Neural progenitor cell (in vitro differentiated cells): ENCODE results near the gene IQGAP2. TPM values are rescaled to one million over a fixed set of nuclear protein-coding genes. Genes with fewer than 3 reads are reported as not detected.

Source experiments
- DNase-seq: peaks from one replicate; pipeline ENCODE4 v3.0.0-alpha.2; 2016; ENCODE audit warnings: low spot score
- H2AFZ ChIP-seq: fragments of 200-600 bp; sonication (generic); replicated peaks from 2 replicates; pipeline ENCODE4 v1.6.1; 2016; ENCODE audit warnings: antibody characterized with exemption
- H3F3A ChIP-seq: fragments of 200-600 bp; sonication (generic); 2 replicates; pipeline ENCODE4 v1.6.1; 2016; ENCODE audit warnings: antibody characterized with exemption, low read depth
- H3K27ac ChIP-seq: fragments of 200-600 bp; sonication (generic); 2 replicates; pipeline ENCODE4 v1.5.1; 2016; ENCODE audit warnings: mild to moderate bottlenecking
- H3K27me3 ChIP-seq: fragments of 200-600 bp; sonication (generic); 2 replicates; pipeline ENCODE4 v1.6.1; 2016; ENCODE audit warnings: mild to moderate bottlenecking, moderate library complexity
- H3K36me3 ChIP-seq: fragments of 200-600 bp; sonication (generic); 2 replicates; pipeline ENCODE4 v1.5.1; 2016
- H3K4me1 ChIP-seq: fragments of 200-600 bp; sonication (generic); 2 replicates; pipeline ENCODE4 v1.6.1; 2016; ENCODE audit warnings: mixed run types
- H3K4me2 ChIP-seq: fragments of 200-600 bp; sonication (generic); 2 replicates; pipeline ENCODE4 v1.6.1; 2016
- H3K4me3 ChIP-seq: fragments of 200-600 bp; sonication (generic); 2 replicates; pipeline ENCODE4 v1.5.1; 2016
- H3K79me2 ChIP-seq: fragments of 200-600 bp; sonication (generic); 2 replicates; pipeline ENCODE4 v1.6.1; 2016; ENCODE audit warnings: low read depth
- H3K9ac ChIP-seq: fragments of 200-600 bp; sonication (generic); 2 replicates; pipeline ENCODE4 v1.6.1; 2016
- H3K9me3 ChIP-seq: fragments of 200-600 bp; sonication (generic); 2 replicates; pipeline ENCODE4 v1.5.1; 2016; ENCODE audit warnings: low read depth
- H4K20me1 ChIP-seq: fragments of 200-600 bp; sonication (generic); 2 replicates; pipeline ENCODE4 v1.6.1; 2016; ENCODE audit warnings: low read depth
- H3K27ac Mint-ChIP-seq: 3 replicates; pipeline ENCODE4 v1.8.0; 2021; ENCODE audit warnings: mixed read lengths
- H3K27me3 Mint-ChIP-seq: 2 replicates; pipeline ENCODE4 v1.8.0; 2022; ENCODE audit warnings: low read depth, mild to moderate bottlenecking, inconsistent platforms, moderate library complexity, mixed read lengths; ENCODE audit not compliant: insufficient read depth
- H3K36me3 Mint-ChIP-seq: 3 replicates; pipeline ENCODE4 v1.8.0; 2021; ENCODE audit warnings: mixed read lengths
- H3K4me1 Mint-ChIP-seq: 3 replicates; pipeline ENCODE4 v1.8.0; 2021; ENCODE audit warnings: mixed read lengths
- H3K4me3 Mint-ChIP-seq: 3 replicates; pipeline ENCODE4 v1.8.0; 2021; ENCODE audit warnings: mild to moderate bottlenecking, moderate library complexity, mixed read lengths
- H3K9me3 Mint-ChIP-seq: 3 replicates; pipeline ENCODE4 v1.8.0; 2020; ENCODE audit warnings: mixed read lengths
- EZH2 ChIP-seq: fragments of 200-600 bp; sonication (generic); IDR thresholded peaks from 2 replicates; pipeline ENCODE4 v1.6.1; 2017; ENCODE audit warnings: antibody characterized with exemption, mild to moderate bottlenecking, moderate library complexity
- EZH2phosphoT487 ChIP-seq: fragments of 200-600 bp; sonication (generic); IDR thresholded peaks from 2 replicates; pipeline ENCODE4 v1.6.1; 2017; ENCODE audit warnings: antibody characterized with exemption
- total RNA-seq: library from RNA; depleted of rRNA; stranded (reverse); fragments of >200 nt; gene quantifications from 2 replicates; pipeline ENCODE4 v1.2.3, GENCODE V29; 2015; ENCODE audit warnings: low replicate concordance
- TF ChIP-seq, protein P1 (sequence below): fragments of 200-600 bp; sonication (generic); IDR thresholded peaks from 2 replicates; pipeline ENCODE4 v1.5.1; 2017; ENCODE audit warnings: antibody characterized with exemption, mild to moderate bottlenecking

The IQGAP2 gene
- total RNA-seq, 1 donor from 2014 or later, result 37.7 TPM

DNA sequence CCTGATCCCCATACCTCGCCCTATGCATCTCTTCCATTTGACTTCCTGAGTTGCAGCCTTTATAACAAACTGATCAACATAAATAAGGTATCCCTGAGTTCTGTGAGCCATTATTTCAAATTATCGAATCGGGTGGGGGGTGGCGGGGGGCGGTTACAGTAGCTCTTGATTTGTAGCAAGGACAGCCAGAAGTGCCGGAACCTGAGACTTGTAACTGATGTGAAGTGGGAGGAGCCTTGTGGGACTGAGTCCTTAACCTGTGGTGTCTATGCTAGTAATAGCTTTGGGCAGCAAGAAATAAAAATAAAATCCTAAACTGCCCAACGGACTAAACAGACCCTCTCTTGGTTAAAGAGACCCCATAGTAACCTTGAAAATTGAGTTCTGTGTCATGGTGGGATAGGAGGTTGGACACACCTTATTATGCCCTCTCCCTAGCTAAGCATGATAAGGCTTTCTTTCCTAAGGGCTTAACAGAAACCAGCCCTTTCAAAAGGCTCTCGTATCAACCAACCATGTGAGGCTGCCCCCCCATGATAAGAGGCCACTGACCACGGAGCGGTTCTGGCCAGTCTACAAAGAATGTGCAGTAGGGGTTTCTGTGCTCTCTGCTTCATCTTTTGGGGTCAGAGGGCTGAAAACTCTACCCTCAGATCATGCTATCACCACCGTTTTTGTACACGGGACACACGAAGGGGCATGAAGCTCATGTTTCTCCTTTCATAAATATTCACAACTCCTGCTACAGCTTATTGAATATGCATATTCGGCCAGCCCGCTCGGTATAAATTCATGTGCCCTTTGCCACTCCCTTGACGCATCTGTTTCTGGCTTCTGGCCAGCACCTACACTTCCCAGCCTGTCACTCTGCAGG is 39.5 kb upstream of the IQGAP2 start:
- H3K27me3 ChIP-seq, result no peaks in the 10 kb centered on the region
- H4K20me1 ChIP-seq, result no peaks in the 10 kb centered on the region
- H3F3A ChIP-seq, result no peaks in the 10 kb centered on the region
- no peaks in the 10 kb centered on the region for H3K9me3 ChIP-seq
- Mint-ChIP-seq H3K9me3 (no peaks in the 10 kb centered on the region), H3K27me3 (peaks cover 2% of the 10 kb centered on the region), H3K27ac (no peak overlapping the region), H3K4me3 (no peak overlapping the region), H3K4me1 (peaks cover 6% of the 10 kb centered on the region), H3K36me3 (no peaks in the 10 kb centered on the region)
- no peak overlapping the region for H2AFZ ChIP-seq
- no peak overlapping the region for H3K4me2 ChIP-seq
- no peak for DNase-seq
- H3K4me3 ChIP-seq, result no peak overlapping the region
- no peak overlapping the region for H3K27ac ChIP-seq
- H3K9ac ChIP-seq, result no peak overlapping the region
- no peaks in the 10 kb centered on the region for H3K79me2 ChIP-seq
- no peaks in the 10 kb centered on the region for H3K36me3 ChIP-seq
- no peak for TF ChIP-seq EZH2phosphoT487
- TF ChIP-seq, protein P1, sequence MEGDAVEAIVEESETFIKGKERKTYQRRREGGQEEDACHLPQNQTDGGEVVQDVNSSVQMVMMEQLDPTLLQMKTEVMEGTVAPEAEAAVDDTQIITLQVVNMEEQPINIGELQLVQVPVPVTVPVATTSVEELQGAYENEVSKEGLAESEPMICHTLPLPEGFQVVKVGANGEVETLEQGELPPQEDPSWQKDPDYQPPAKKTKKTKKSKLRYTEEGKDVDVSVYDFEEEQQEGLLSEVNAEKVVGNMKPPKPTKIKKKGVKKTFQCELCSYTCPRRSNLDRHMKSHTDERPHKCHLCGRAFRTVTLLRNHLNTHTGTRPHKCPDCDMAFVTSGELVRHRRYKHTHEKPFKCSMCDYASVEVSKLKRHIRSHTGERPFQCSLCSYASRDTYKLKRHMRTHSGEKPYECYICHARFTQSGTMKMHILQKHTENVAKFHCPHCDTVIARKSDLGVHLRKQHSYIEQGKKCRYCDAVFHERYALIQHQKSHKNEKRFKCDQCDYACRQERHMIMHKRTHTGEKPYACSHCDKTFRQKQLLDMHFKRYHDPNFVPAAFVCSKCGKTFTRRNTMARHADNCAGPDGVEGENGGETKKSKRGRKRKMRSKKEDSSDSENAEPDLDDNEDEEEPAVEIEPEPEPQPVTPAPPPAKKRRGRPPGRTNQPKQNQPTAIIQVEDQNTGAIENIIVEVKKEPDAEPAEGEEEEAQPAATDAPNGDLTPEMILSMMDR, result no peak
- H3K4me1 ChIP-seq, result no peaks in the 10 kb centered on the region

DNA sequence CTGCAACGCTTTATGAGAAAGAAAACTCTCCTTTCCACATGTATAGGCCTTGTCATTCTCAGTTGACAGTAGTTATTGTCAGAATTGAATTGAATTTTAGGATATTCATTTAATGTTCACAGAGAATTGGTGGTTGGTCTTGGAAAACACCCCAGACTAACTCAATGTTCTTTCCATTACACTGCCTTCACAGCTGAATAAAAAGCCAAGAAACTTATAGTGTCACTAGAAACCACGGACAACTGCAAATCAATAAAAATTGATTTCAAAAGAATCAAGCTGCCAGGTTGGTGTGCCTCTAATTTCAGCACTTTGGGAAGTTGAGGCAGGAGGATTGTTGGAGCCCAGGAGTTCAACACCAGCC is 38.9 kb upstream of the IQGAP2 start:
- H3K9me3 ChIP-seq, result no peaks in the 10 kb centered on the region
- H3K9me3 Mint-ChIP-seq, result no peaks in the 10 kb centered on the region
- no peak overlapping the region for H3K27ac ChIP-seq
- no peak for DNase-seq
- H3K4me2 ChIP-seq, result no peak overlapping the region
- no peak overlapping the region for H3K27ac Mint-ChIP-seq
- H4K20me1 ChIP-seq, result no peaks in the 10 kb centered on the region
- no peaks in the 10 kb centered on the region for H3K4me1 ChIP-seq
- H3K4me1 Mint-ChIP-seq, result peaks cover 6% of the 10 kb centered on the region
- no peaks in the 10 kb centered on the region for H3K36me3 ChIP-seq
- no peak for TF ChIP-seq EZH2
- TF ChIP-seq, protein P1, result no peak
- TF ChIP-seq EZH2phosphoT487, result no peak
- H3K4me3 ChIP-seq, result no peak overlapping the region
- no peaks in the 10 kb centered on the region for H3K27me3 ChIP-seq
- H3F3A ChIP-seq, result no peaks in the 10 kb centered on the region
- H3K4me3 Mint-ChIP-seq, result no peak overlapping the region
- H3K9ac ChIP-seq, result no peak overlapping the region
- no peaks in the 10 kb centered on the region for H3K79me2 ChIP-seq
- H3K36me3 Mint-ChIP-seq, result no peaks in the 10 kb centered on the region
- no peak overlapping the region for H2AFZ ChIP-seq
- H3K27me3 Mint-ChIP-seq, result peaks cover 2% of the 10 kb centered on the region

DNA sequence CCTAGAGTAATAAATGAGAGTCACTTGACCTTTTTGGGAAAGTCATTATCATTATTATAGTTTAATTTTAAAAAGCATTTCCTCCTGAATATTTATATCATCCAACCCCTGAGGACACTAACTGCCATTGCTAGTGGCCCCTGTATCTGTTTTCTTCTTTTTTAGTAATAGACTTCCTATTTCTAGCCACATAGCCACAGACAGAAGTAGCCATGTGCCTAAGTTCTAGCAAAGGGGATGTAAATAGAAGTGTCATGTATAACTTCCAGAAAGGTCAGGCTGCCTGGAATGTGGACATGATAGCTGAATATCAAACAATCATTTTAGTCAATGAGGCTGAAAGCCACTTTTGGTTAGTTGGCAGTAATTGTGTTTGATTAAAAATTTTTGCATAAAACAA is 37.5 kb upstream of the IQGAP2 start:
- H2AFZ ChIP-seq, result no peak overlapping the region
- H3K9me3 ChIP-seq, result no peaks in the 10 kb centered on the region
- Mint-ChIP-seq H3K4me3 (no peak overlapping the region), H3K4me1 (peaks cover 6% of the 10 kb centered on the region), H3K27me3 (peaks cover 2% of the 10 kb centered on the region), H3K36me3 (no peaks in the 10 kb centered on the region), H3K9me3 (no peaks in the 10 kb centered on the region), H3K27ac (no peak overlapping the region)
- H3K4me2 ChIP-seq, result no peak overlapping the region
- TF ChIP-seq EZH2phosphoT487, result no peak
- TF ChIP-seq, protein P1, result no peak
- TF ChIP-seq EZH2, result no peak
- no peaks in the 10 kb centered on the region for H3K79me2 ChIP-seq
- H3K27ac ChIP-seq, result no peak overlapping the region
- no peak overlapping the region for H3K4me3 ChIP-seq
- H3K9ac ChIP-seq, result no peak overlapping the region
- no peaks in the 10 kb centered on the region for H3F3A ChIP-seq
- no peaks in the 10 kb centered on the region for H3K4me1 ChIP-seq
- no peaks in the 10 kb centered on the region for H3K27me3 ChIP-seq
- DNase-seq, result no peak
- H4K20me1 ChIP-seq, result no peaks in the 10 kb centered on the region
- H3K36me3 ChIP-seq, result no peaks in the 10 kb centered on the region
